GM18909 (cell line): ENCODE results near the gene ONECUT3.

Experiments used
- ATAC-seq: cut with Tn5 transposase; IDR thresholded peaks from one replicate; pipeline ENCODE4 v1.9.1; 2021; ENCODE audit warnings: mild to moderate bottlenecking; ENCODE audit not compliant: unreplicated experiment, poor library complexity

ONECUT3 gene

GRCh38 chr19:1826557-1827521, 73.5 kb downstream of the ONECUT3 start:
- ATAC-seq: no peak

- ATAC-seq: no peak
Observed at GRCh38 chr19:1827566-1828278, 74.4 kb downstream of the ONECUT3 start.

- ATAC-seq: no peak
Observed at GRCh38 chr19:1828279-1829238, 75.3 kb downstream of the ONECUT3 start.

DNA sequence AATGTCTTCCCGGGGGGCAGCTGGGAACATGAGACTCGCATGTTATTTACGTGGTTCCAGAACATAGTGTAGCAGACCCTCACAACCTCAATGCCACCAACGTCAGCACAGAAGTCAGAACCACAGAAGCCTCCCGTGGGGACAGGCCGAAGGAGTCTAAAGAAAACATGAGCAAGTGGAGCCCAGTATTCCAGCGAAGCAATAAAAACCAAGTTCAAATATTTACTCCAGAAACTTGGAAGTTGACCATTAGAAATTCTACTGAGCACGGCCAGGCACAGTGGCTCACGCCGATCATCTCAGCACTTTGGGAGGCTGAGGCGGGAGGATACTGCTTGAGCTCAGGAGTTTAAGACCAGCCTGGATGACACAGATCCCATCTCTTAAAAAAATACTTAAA, 76.7 kb downstream of the ONECUT3 start:
- no peak for ATAC-seq

DNA sequence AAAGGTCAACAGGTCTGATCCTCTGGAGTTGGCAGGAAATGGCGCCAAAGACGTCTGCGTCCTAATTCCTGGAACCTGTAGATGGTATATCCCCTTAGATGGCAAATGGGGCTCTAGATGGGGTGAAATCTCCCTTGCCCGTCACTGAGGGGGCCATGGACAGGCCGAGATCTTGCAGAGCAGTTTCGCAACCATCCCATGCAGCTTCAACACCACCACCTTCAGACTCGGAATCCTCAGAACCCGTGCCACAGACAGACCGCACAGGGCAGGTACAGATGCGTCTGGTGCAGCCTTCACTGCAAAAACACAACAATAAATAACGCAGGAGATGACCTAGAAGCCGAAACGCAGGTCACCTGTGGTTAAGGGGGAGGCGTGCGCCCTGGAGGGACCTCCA, 77.3 kb downstream of the ONECUT3 start:
- no peak for ATAC-seq
